Gastrocnemius medialis (tissue), 4 donors: Measurements from ENCODE around the gene OGT. TPM values are rescaled to one million over a fixed set of nuclear protein-coding genes. Genes with fewer than 3 reads are reported as not detected.
A peak's percentile ranks its signal among the peaks of the same experiment; 100 is the strongest.

Experiments used
- ATAC-seq, 2 donors: fragments of 150-250 bp; one replicate each; pipeline ENCODE4 v1.9.1; 2016
- DNase-seq, 2 donors: peaks; one replicate each; pipeline ENCODE4 v3.0.0-alpha.2; 2019
- H3K27ac ChIP-seq, 4 donors: fragments of 200-600 bp; sonication (generic); 1 replicate in 1 of 4; 2 replicates in 3 of 4; pipeline ENCODE4 v1.5.1; 2016 to 2018; ENCODE audit warnings: mild to moderate bottlenecking in 2 of 4, moderate library complexity in 1 of 4
- H3K27me3 ChIP-seq, 3 donors: fragments of 200-600 bp; sonication (generic) in 2 of 3; 1 replicate in 1 of 3; 2 replicates in 2 of 3; pipeline versions ENCODE4 v1.5.1 to v1.6.0; 2016 to 2019; ENCODE audit warnings: mild to moderate bottlenecking in 1 of 3, moderate library complexity in 1 of 3
- H3K36me3 ChIP-seq, 2 donors: fragments of 200-600 bp; sonication (generic) in 1 of 2; one replicate each; pipeline ENCODE4 v1.5.1; 2017 to 2018
- H3K4me1 ChIP-seq, 2 donors: fragments of 200-600 bp; sonication (generic) in 1 of 2; one replicate each; pipeline ENCODE4 v1.5.1; 2016 to 2017; ENCODE audit warnings: mild to moderate bottlenecking in 2 of 2
- H3K4me3 ChIP-seq, 4 donors: fragments of 200-600 bp; sonication (generic) in 3 of 4; 1 replicate in 1 of 4; 2 replicates in 3 of 4; pipeline ENCODE4 v1.5.1; 2016 to 2019; ENCODE audit warnings: mild to moderate bottlenecking in 2 of 4
- H3K9me3 ChIP-seq, 3 donors: fragments of 200-600 bp; sonication (generic) in 2 of 3; 1 replicate in 1 of 3; 2 replicates in 2 of 3; pipeline ENCODE4 v1.5.1; 2016 to 2019
- CTCF ChIP-seq, 5 experiments: fragments of 450-650 bp in 3 of 5; fragments of 200-600 bp in 2 of 5; sonication (generic) in 2 of 5; IDR thresholded peaks in 4 of 5; conservative IDR thresholded peaks in 1 of 5; 1 replicate in 4 of 5; 2 replicates in 1 of 5; pipeline ENCODE4 v1.5.1; 2016 to 2019; ENCODE audit warnings: antibody characterized with exemption in 5 of 5, mild to moderate bottlenecking in 3 of 5, moderate library complexity in 3 of 5
- POLR2A ChIP-seq, 2 donors: fragments of 450-650 bp; IDR thresholded peaks; one replicate each; pipeline ENCODE4 v1.6.1; 2017; ENCODE audit warnings: antibody characterized with exemption in 2 of 2, mild to moderate bottlenecking in 2 of 2, moderate library complexity in 2 of 2
- in situ Hi-C, 4 donors: fragments of 200-750 bp; cut with MboI; loops; one replicate each; pipeline versions ENCODE4 v1.15.0 to v1.8.0; 2017; ENCODE audit warnings: low sequenced_read_pairs in 4 of 4
- intact Hi-C: fragments of 100-400 bp; cut with DNase I; formaldehyde crosslinking; loops from one replicate; pipeline ENCODE4 v1.15.1; 2023; ENCODE audit warnings: low total_unique reads
- total RNA-seq, 4 donors: library from RNA; depleted of rRNA; stranded (reverse); fragments of >200 nt; gene quantifications; one replicate each; pipeline versions ENCODE4 v1.1.0 to v1.2.3, GENCODE V29; 2016

OGT gene
- total RNA-seq, 4 donors from 2014 or later: 34.5 to 146 (median 62.1) TPM

- Histone ChIP-seq H3K4me3 (no peak overlapping the region), H3K36me3 (peaks cover 0 to 35% of the 10 kb centered on the region in 2 donors), H3K9me3 (no peaks in the 10 kb centered on the region), H3K27ac (no peak overlapping the region), H3K27me3 (no peaks in the 10 kb centered on the region), H3K4me1 (no peaks in the 10 kb centered on the region)
- intact Hi-C loops (no loop called here), in situ Hi-C loops (no loop called here)
- TF ChIP-seq CTCF (IDR thresholded peaks at IDR 0.05 in 4 of 5, conservative IDR thresholded peaks at IDR 0.05 in 1 of 5) (no peak), POLR2A (IDR thresholded peaks at IDR 0.05) (no peak)
- no peak for ATAC-seq
- no peak for DNase-seq
These were observed 82.2 kb downstream of the OGT start for GRCh38 chrX:71615056-71615455.

- ATAC-seq: no peak
- Histone ChIP-seq H3K4me3 (no peak overlapping the region), H3K9me3 (no peaks in the 10 kb centered on the region), H3K4me1 (no peaks in the 10 kb centered on the region), H3K27me3 (no peaks in the 10 kb centered on the region), H3K27ac (no peak overlapping the region), H3K36me3 (peaks cover 0 to 26% of the 10 kb centered on the region in 2 donors)
- intact Hi-C loops (no loop called here), in situ Hi-C loops (no loop called here)
- no peak for DNase-seq
- TF ChIP-seq CTCF (IDR thresholded peaks at IDR 0.05 in 4 of 5, conservative IDR thresholded peaks at IDR 0.05 in 1 of 5): no peak
- no peak for TF ChIP-seq POLR2A (IDR thresholded peaks at IDR 0.05)
These were observed 83.0 kb downstream of the OGT start for GRCh38 chrX:71615954-71616353.

GRCh38 chrX:71616672-71617529, 84.0 kb downstream of the OGT start:
- TF ChIP-seq POLR2A (IDR thresholded peaks at IDR 0.05) (no peak), CTCF (IDR thresholded peaks at IDR 0.05 in 4 of 5, conservative IDR thresholded peaks at IDR 0.05 in 1 of 5) (no peak)
- Histone ChIP-seq H3K27me3 (no peaks in the 10 kb centered on the region), H3K4me3 (no peak overlapping the region), H3K27ac (no peak overlapping the region), H3K4me1 (peaks cover 0 to under 1% of the 10 kb centered on the region in 2 donors), H3K36me3 (peaks cover 0 to 16% of the 10 kb centered on the region in 2 donors), H3K9me3 (no peaks in the 10 kb centered on the region)
- intact Hi-C loops: no loop called here
- DNase-seq: no peak
- in situ Hi-C loops: no loop called here
- peak in 1 of 2 donors; percentile 17 for ATAC-seq

GRCh38 chrX:71617742-71618141, 84.8 kb downstream of the OGT start:
- Histone ChIP-seq H3K36me3 (peaks cover 0 to 13% of the 10 kb centered on the region in 2 donors), H3K27me3 (no peaks in the 10 kb centered on the region), H3K4me3 (no peak overlapping the region), H3K9me3 (no peaks in the 10 kb centered on the region), H3K4me1 (peaks cover 4 to 7% of the 10 kb centered on the region in 2 donors), H3K27ac (no peak overlapping the region)
- intact Hi-C loops (no loop called here), in situ Hi-C loops (no loop called here)
- ATAC-seq: no peak
- TF ChIP-seq POLR2A (IDR thresholded peaks at IDR 0.05) (no peak), CTCF (IDR thresholded peaks at IDR 0.05 in 4 of 5, conservative IDR thresholded peaks at IDR 0.05 in 1 of 5) (no peak)
- no peak for DNase-seq
